ENCODE measurements around the gene BMP2.

The BMP2 gene

DNA sequence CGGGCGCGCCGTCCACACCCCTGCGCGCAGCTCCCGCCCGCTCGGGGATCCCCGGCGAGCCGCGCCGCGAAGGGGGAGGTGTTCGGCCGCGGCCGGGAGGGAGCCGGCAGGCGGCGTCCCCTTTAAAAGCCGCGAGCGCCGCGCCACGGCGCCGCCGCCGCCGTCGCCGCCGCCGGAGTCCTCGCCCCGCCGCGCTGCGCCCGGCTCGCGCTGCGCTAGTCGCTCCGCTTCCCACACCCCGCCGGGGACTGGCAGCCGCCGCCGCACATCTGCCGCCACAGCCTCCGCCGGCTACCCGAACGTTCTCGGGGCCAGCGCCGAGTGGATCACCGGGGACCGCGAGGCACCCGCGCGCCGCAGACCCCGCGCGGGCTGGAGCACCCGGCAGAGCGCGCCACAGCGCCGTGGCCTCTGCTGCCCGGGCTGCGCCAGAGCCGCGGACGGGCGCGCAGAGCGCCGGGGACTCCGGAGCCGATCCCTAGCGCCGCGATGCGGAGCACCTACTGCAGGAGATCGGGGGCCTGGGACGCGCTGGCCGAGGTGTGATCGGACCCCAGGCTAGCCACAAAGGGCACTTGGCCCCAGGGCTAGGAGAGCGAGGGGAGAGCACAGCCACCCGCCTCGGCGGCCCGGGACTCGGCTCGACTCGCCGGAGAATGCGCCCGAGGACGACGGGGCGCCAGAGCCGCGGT is at the start of gene BMP2:
TSS of gene BMP2 (plus strand) at position 151 of the 692 bp plus-strand sequence. CDS start 2,441 bp downstream, outside the sequence.
- DNase-seq (ENCODE audit: low read depth): peak; percentile 50

DNA sequence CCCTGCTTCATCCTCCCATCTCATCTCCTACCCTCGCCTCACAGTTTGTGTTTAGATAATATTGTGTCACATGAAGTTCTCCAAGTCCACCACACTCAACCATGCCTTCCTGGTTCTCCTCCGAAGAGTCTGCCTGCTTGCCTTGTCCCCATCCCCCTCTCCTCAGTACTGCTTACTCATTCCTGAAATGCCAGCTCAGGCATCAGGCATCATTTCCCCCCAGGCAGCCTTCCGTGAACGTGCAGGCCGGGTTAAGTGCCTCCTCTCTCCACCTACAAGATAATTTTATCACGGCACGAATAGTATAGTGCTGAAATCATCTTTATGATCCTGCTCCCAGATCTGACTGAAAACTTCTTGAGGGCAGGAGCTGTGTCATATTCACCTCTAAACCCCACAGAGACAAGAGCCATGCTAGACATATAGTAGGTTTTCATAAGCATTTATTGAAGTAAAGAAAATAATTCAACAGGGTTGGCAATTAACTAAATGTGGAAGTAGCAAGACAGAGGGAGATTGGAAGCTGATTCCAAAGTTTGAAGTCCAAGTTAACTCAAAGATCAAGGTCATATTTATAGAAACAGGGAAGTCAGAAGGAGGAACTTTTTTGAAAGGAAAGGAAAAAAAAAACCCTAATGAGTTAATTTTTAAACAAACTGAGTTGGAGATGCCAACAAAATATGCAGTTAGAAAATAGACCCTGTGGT is 48.7 kb upstream of the BMP2 start:
- DNase-seq (ENCODE audit: low read depth): peak; percentile 81

DNA sequence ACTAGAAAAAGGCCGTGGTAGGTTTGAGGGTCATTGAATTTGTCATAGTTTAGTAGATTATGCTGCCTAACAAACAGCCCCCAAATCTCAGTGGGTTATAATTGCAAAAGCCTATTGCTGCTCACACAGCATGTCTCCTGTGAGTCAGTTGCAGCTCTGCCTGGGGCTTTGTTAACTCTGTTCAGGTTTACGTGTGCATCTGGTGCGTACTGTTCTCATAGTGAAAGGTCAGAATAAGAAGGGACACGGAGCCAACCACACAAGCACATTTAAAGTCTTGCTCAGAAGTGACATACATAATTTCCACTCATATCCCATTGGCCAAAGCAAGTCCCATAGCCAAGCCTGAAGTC is 48.1 kb upstream of the BMP2 start:
- no peak for DNase-seq (ENCODE audit: low read depth)

DNA sequence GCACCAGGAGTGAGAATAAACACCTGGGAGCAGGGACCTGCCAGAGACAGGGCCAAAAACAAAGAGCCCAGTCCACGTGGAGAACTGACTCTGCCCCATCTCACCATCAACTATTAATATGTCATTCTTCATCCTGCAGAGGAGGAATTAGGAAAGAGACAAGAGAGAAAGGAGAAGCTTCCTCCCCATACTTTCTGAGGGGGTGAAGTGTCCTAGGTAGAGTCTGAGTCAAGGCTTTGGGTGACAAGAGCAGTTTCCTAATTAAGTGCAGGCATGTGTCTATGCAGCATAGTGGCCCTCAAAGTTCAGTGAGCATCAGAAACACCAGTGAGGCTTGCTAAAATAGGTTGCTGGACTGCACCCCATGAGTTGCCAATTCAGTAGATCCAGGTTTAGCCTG is 40.7 kb upstream of the BMP2 start:
- no peak for DNase-seq (ENCODE audit: low read depth)

DNA sequence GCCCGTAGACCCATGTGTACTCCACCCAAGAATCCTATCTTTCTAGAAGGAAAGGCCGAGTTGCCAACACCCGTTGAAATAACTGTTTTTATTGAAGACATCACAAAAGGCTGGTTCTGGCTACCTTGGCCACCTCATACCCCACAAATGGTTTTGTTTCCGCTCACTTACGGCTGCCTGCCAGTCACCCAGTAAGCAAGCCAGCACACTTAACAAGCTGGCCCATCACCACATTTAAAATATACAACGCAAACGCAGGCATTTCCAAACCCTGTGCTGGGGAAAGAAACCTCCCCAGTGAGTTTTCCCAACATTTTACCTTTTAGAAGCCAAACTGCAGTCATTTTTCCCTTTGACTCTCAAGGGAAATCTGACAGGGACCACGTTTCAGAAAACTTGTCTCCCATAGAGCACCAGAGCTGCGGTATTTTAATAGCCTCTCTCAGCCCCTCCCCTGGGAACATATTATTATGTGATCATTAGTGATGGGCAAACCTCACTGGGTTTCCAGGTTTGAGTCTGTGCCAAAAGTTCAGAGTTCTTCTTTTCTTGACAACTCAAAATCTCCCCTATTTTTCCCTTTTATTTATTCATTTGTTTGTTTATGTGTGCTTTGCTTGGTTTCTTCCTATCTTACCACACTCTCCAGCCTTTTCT is 36.7 kb upstream of the BMP2 start:
- DNase-seq (ENCODE audit: low read depth): no peak

DNA sequence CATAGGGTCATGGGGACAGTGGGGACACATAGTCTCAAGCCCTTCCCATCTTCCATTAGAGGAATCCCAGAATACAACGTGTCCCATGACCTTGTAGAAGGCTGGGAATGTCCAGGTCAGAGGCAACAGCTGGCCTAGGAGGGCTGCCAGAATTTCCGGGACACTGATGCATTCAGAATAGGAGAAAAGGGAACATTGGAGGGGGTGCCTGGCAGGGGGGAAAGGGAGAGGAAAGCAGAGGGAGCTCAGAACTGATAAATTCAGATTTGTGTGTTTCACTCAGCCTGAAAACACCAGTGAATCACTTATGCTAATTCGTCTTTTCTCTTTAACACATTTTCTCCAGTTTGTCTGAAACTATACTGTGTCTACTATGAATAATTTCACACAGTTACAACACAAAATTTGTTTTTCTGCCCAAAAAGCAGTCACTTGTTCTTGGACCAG is 35.5 kb upstream of the BMP2 start:
- no peak for DNase-seq (ENCODE audit: low read depth)

DNA sequence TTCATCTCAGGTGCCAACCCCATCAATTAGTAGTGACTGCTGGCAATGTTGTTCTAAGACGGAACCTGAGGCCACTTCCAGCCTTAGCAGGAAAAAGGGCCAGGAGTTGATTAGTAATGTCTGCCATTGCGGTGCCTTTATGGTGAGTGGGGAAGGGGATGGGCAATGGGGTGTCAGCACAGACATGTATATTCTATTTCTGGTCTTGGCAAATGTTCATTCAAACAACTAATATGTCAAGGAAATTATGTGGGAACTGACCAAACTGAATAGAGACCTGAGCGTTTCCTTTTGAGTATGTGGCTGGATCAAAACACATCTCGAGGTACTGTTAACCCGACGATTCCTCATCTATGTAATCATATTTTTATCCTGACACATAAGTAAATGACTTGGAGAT is 34.6 kb upstream of the BMP2 start:
- no peak for DNase-seq (ENCODE audit: low read depth)

DNA sequence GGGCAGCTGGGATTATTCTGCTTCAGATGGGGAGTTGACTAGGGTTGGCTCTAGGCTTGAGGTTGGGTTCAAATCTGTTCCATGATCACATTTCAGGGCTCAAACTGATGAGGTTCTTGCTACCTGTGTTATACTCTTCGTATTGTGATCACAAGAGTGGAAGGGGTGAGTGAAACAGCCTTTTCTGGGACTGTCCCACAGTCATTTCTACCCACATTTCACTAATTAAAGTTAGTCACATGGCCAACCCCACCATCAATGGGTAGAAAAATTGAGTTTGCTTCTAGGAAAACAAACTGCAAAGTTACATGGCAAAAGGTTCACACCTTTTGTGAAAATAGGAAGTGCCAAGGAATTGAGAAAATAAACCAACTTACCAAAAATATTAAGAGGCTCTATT is 33.5 kb upstream of the BMP2 start:
- DNase-seq (ENCODE audit: low read depth): no peak

DNA sequence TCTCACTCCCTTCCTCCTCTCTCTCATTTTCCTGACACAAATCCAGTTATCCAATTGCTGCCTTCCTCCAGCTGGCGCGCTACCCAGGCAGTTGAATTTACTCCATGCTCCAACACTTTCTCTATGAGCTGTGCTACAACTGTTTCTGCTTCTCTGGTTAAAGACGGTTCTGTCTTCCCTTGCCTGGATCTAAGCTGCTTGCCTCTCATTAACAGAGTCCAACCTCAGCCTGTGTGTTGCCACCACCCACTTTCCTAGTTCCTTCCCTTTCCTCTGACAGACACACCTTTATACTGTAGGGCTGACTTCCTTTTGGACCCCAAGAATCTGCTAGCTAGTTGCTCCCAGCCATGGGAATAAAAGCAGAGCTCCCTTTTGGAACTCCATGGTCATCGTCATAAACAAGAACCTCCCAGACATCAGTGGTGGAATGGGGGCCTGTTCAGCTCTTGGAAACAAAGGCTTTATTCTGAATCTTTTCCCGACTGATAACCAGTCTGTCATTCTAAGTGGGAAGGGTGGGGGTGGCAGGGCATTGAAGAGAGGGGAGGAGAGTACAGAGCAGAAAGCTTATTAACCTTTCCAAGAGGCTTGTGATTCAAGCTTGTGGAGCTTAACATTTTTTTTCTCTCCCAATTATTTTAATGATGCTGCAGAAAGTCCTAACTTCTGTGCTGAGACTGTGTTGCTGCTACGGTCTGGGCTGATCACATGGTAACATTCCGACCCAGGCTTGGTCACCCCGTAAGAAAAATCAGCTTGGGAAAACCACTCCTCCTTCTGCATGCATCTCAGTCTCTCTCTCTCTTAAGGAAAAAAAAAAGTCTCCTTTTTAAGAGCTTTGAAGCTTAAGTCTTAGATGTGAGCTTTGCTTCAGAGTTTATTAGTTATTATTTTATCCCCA is 31.3 kb upstream of the BMP2 start:
- DNase-seq (ENCODE audit: low read depth): peak; percentile 41

DNA sequence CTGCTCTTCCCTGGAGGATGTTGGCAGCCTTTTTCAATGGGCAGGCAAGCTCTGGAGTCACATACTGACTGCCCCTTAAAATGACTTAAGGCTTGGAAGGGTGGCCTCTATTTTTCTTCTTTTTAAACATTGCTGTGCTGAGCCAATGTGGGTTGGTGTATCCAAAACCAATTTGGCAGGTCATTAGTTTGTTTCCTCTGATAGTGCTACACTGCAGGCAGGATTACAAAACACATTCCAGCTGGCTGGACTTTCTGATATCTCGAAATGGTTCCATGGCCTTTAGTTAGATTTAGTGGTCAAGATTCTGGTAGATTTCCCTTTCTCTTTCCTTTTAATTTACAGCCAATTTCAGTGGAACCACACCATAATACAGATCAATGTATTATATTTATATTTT is 28.1 kb upstream of the BMP2 start:
- DNase-seq (ENCODE audit: low read depth): no peak

DNA sequence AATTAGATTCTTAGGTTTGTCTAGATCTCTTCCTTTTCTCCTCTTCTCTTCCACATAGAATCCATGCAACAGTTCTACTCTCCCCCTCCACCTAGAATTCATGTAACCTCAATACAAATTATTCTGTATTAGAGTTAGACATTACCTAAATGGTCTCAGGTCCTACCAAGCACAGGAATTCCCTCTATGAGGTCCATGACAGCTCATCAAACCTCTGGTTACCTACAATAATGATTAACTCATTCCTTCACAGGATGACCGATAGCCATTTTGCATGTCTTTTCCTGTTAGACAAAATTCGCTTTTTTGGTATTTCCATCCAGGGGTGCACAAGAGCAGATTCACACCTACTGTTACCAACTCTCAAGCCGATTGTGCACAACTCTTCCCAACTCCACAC is 27.4 kb upstream of the BMP2 start:
- no peak for DNase-seq (ENCODE audit: low read depth)

DNA sequence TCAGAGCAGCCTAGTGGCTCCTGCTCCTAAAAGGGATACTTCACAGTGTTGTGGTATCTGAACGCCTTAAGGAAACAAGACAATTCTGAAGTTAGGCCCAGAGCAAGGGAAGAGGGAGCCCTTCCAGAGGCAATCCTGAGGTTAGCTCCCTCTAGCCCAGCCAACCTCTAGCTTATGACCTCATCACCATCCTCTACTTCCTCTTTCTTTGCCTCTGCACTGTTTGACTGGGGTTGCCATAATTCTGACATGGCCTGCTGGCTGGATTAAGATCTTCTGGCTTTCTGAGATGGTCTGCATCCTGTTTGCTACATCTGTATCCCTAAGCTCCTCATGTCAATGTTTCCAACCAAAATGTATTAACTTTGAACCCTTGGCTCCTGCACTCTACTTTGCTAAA is 23.3 kb upstream of the BMP2 start:
- DNase-seq (ENCODE audit: low read depth): no peak

DNA sequence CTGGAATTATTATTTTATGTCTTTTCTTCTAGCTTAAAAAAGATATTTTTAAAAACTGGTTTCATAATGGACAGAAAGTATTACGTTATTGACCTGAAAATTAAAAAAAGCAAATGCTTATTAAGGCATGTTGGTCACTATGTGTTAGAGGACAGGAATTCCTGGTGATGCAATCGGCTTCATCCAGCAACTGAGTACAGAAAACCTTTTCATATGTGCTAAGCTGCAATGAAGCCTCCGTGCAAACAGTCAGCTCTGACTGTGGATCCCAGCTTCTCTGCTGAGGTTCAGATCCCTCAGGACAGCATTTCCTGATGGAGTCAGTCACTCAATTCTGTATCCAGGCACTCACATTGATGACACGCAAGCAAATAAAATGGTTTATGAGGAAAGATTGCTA is 22.7 kb upstream of the BMP2 start:
- peak; percentile 32 for DNase-seq (ENCODE audit: low read depth)

DNA sequence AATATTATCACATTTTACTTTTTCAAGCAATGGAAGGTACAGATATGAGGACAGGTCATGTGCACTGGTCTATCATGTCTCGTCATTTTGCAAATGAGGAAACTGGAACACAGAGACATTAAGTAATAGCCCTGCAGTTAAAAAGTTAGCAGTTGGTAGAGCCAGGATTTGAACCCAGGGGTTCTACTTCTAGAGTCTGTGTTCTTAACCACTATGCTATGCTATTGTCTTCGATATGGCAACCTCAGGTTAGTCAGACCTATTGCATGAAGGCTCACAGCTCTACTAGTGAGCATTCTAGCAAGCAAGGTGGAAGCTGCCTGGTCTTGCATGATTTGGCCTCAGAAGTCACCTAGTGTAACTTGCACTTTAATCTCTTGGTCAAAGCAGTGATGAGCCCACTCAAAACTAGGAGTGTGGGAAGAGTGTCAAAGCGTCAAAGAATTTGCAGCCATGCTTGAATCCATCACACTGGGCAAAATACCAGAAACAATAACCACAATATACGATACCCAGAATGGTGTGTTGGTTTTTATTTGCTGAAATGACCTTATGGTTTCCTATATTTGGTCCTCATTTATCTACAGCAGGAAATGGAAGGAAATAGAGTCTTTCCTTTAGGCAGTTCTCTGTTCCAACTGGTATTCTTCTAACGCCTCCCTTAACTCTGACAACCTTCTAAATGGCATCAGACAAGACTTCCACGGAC is 20.4 kb upstream of the BMP2 start:
- DNase-seq (ENCODE audit: low read depth): peak; percentile 16

DNA sequence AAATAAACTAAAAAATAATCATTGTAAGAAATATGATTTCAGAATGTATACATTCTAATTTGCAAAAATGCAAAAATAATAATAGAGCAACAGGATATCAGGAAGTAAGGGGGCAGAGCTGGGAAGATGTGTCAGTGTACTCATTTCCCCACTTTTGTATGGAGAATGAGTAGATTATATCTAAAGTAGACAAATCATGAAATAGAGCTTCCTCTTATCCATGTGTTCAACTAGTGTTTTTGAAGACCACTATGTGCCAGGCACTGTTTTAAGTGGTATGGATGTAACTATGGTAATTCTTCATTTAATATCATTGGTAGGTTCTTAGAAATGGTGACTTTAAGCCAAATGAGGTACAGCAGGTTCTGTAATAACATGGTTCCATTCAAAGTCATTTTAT is 17.0 kb upstream of the BMP2 start:
- no peak for DNase-seq (ENCODE audit: low read depth)

DNA sequence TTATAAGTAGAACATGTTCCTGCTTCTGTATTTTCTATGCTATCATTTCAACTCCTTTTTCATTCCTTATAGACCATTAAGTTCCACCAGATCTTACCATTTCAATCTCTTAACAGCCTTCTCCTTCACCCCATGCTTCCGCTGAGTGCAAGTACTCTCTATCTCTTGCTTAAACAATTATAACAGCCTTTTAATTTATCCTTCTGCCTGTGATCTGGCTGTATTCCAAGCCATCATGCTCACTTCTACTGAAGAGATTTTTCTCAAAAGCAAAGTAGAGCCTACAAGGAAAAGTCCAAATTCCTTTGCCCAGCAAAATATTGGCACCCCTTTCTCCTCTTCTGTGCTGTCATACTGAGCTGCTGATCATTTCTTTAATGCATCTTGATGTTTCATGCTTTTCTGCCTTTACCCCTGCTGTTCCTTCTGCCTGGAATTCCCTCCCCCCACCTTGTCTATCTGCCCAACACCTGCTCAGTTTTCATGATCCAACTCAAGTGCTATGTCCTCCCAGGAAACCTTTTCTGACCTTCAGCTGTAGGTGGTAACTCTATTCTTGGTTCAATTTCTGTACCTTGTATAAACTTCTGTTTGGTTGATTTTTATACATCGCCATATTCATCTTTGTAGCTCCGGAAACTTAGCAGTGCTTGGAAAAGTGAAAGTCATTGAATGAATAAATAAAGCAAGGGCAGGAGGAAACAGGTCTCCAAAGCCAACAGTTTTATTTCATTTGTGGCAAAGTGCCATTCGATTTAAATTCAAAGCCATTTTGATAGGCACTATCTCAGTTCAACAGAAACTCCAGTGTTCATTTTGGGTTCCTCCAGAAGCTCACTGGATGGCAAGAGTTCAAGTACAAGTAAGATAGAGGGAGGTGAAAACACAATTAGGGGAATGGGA is 10.5 kb upstream of the BMP2 start:
- DNase-seq (ENCODE audit: low read depth): no peak

DNA sequence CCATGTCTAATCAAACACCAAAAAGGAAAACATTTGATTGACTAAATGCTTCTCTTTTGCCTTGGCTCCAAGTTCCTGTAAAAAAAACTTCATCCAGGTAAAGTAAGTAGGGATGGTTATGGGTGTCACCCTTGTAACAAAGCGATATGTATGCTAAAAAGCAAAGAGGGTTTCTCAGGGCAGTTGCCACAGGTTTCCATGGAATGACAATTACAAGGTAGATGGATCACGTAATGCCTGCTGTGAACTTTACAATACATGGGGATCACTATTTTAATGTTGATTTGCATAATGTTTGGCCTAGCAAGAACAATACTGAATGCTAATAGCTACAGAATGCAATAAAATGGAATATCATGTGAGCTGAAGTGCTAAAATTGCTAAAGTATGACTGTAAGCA is 2.9 kb upstream of the BMP2 start:
- no peak for DNase-seq (ENCODE audit: low read depth)

DNA sequence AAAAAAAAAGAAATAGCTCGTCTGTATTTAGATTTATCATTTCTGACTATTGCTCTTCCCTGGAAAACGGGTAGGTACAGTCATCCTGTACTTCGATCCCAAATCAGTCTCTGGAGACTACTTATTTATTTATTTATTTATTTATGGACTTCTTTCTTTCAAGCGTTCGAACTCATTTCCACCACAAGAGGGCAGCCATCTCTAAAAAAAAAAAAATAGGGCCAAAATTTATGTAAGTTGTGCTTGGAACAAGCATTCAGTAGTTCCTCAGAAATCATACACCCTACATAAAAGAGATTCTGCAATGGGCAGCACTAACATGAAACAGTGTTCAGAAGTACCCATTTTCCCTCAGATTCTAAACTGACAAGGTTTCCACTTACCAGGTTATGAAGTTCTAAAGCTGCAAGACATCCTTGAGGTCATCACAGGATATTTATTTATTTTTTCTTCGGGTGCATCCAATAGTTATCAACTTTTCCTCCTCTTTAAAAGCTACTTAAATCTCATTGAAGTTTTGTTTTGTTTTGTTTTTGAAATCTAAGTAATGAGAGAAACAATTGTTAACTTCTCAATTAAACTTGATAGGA is 1.9 kb upstream of the BMP2 start:
- peak; percentile 69 for DNase-seq (ENCODE audit: low read depth)

DNA sequence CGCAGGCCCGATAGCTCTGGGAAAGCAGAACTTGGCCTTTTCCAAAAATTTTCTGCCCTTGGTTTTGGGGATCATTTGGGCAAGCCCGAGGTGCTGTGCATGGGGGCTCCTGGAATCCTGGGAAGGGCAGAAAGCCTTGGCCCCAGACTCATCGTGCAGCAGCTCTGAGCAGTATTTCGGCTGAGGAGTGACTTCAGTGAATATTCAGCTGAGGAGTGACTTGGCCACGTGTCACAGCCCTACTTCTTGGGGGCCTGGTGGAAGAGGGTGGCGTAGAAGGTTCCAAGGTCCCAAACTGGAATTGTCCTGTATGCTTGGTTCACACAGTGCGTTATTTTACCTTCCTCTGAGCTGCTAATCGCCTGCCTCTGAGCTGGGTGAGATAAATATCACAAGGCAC is 1.1 kb upstream of the BMP2 start:
- DNase-seq (ENCODE audit: low read depth): no peak

DNA sequence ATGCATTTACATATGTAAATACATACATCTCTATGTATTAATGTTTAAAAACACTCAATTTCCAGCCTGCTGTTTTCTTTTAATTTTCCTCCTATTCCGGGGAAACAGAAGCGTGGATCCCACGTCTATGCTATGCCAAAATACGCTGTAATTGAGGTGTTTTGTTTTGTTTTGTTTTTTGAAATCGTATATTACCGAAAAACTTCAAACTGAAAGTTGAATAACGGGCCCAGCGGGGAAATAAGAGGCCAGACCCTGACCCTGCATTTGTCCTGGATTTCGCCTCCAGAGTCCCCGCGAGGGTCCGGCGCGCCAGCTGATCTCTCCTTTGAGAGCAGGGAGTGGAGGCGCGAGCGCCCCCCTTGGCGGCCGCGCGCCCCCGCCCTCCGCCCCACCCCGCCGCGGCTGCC is 355 bp upstream of the BMP2 start:
- no peak for DNase-seq (ENCODE audit: low read depth)

Data from EH (cell line).